HG03571 (cell line): ENCODE measurements around the gene RBBP6.
"Not testable (repeated sequence)": the region's sequence is repeated elsewhere in the genome, so short reads cannot be mapped to it uniquely, and the experiment has no call there.

ENCODE experiments used
- ATAC-seq: cut with Tn5 transposase; IDR thresholded peaks from one replicate; pipeline ENCODE4 v1.9.1; 2021; ENCODE audit not compliant: unreplicated experiment

The RBBP6 gene

GRCh38 chr16:24555346-24555872 is 16.0 kb downstream of the RBBP6 start:
- no peak for ATAC-seq

GRCh38 chr16:24562811-24563210 is 23.4 kb downstream of the RBBP6 start:
- ATAC-seq, result no peak

- ATAC-seq, result no peak
These were observed 29.0 kb downstream of the RBBP6 start for GRCh38 chr16:24568392-24568791.

- no peak for ATAC-seq
These were observed 31.7 kb downstream of the RBBP6 start for GRCh38 chr16:24571096-24571495.

GRCh38 chr16:24572069-24572468 is 32.7 kb downstream of the RBBP6 start:
- no peak for ATAC-seq

- no peak for ATAC-seq
These were observed 33.8 kb downstream of the RBBP6 start for GRCh38 chr16:24573141-24573540.

GRCh38 chr16:24574515-24575485 is 35.4 kb downstream of the RBBP6 start:
- ATAC-seq, result not testable (repeated sequence)

GRCh38 chr16:24575791-24576190 is 36.4 kb downstream of the RBBP6 start:
- not testable (repeated sequence) for ATAC-seq

- no peak for ATAC-seq
These were observed 37.8 kb downstream of the RBBP6 start for GRCh38 chr16:24577167-24577566.

- no peak for ATAC-seq
These were observed 41.3 kb downstream of the RBBP6 start for GRCh38 chr16:24580665-24581064.

GRCh38 chr16:24583494-24583893 is 44.1 kb downstream of the RBBP6 start:
- ATAC-seq, result no peak

- ATAC-seq, result no peak
These were observed 50.6 kb downstream of the RBBP6 start for GRCh38 chr16:24589997-24590396.

- no peak for ATAC-seq
These were observed 59.5 kb downstream of the RBBP6 start for GRCh38 chr16:24598777-24599437.

GRCh38 chr16:24609417-24609739 is 70.0 kb downstream of the RBBP6 start:
- no peak for ATAC-seq

- ATAC-seq, result no peak
These were observed 70.5 kb downstream of the RBBP6 start for GRCh38 chr16:24609740-24610415.

GRCh38 chr16:24610416-24610755 is 71.0 kb downstream of the RBBP6 start:
- ATAC-seq, result no peak

GRCh38 chr16:24611310-24611709 is 71.9 kb downstream of the RBBP6 start:
- no peak for ATAC-seq

- ATAC-seq, result no peak
These were observed 73.3 kb downstream of the RBBP6 start for GRCh38 chr16:24612656-24613055.

GRCh38 chr16:24613267-24613666 is 73.9 kb downstream of the RBBP6 start:
- not testable (repeated sequence) for ATAC-seq

GRCh38 chr16:24617502-24617901 is 78.1 kb downstream of the RBBP6 start:
- no peak for ATAC-seq
